Activated CD4-positive, alpha-beta T cell treated with anti-CD3 and anti-CD28 coated beads, Interleukin-2, Interleukin-6, amounts not matched to agents 100 ng/mL and 50 ng/mL, durations not matched to agents 16 hours and 8 hours (primary cell): ENCODE measurements around the gene CRTC3.
"Not testable (repeated sequence)": the region's sequence is repeated elsewhere in the genome, so short reads cannot be mapped to it uniquely, and the experiment has no call there.

Source experiments
- DNase-seq: peaks from one replicate; pipeline ENCODE4 v3.0.0-alpha.2; 2020

The CRTC3 gene

DNA sequence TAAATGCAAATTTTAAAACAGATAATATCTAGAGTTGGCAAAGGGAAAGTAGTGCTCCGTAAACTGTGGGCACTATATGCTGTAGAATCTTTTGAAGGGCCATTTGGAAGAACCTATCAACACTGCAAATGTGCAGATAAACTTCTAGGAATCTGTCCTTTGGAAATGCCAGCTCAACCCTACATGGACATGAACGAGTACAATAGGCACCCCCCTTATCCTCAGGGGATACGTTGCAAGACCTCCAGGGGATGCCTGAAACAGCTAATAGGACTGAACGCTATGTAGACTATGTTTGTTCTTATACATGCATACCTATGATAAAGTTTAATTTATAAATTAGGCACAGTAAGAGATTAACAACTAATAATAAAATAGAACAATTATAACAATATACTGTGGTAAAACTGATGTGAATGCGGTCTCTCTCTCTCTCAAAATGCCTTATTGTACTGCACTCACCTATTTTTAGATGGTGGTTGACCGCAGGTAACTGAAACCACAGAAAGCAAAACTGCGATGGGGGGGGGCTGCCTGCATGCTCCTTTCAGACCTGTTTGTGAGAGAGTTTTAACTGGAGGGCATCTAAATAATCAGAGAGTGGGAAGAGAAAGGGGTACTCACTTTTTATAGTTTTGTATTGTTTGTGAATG lies 127.9 kb downstream of the CRTC3 start:
- peak; percentile 74 for DNase-seq

DNA sequence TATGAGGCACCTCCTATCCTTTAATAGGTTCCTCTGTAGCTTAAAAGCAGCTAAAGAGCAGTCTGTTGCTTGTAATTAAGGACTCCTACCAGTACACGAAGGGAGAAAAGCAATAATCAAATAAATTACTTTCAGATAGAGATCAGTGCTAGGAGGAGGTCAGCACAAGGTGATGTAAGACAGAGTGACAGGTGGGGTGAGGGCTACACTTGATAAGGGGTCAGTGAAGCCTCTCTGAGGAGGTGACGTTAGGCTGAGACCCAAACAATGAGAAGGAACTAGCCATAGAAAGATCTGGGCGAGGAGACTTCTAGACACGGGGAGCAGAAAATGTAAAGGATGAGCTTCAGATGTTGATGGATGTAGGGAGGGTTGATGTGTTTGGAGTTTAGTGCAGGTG lies 129.8 kb downstream of the CRTC3 start:
- DNase-seq = no peak

DNA sequence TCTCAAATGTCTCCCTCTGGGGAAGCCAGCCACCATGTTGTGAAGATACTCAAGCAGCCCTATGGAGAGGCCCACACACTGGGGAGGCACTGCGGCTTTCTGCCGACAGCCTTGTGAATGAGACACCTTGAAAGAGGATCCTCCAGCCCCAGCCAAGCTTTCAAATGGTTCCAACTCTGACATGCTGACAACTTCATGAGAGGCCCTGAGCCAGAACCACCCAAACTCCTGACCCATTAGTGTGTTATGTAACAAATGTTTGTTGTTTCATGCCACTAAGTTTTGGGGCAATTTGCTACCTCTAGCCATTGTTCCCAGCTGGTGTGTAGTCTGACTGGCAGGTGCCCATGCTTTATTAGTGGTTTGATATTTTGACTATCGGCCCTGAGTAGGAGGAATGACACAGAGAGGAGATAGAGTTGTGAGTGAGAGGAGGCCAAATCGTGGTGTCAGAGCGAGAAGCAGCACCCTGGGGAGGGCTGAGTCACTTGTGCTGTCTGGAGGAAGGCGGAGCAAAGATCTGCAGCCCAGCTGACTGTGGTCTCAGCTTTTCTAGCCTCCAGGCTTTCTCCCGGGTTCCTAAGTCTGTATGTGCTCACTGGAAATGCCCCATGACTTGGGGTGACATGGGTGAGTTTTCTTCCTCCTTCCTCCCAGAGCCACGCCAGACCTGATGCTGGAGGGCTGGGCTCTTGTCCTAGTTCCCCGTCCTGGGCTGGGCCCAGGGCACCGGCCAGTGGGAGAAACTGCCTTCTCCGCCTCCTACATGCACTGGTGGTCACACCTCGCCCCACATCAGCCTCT lies 130.7 kb downstream of the CRTC3 start:
- DNase-seq = peak; percentile 92

- DNase-seq = not testable (repeated sequence)
These were observed 131.2 kb downstream of the CRTC3 start for GRCh38 chr15:90660999-90661330.

DNA sequence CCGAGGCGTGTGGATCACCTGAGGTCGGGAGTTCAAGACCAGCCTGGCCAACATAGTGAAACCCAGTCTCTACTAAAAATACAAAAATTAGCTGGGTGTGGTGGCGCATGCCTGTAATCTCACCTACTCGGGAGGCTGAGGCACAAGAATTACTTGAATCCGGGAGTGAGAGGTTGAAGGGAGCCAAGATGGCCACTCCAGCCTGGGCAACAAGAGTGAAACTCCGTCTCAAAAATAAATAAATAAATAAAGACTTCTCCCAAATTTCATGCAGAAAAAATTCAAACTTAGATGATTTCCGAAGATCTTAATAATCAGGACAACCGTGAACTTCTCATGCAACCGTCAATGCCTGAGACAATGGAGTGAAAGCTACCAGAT lies 134.3 kb downstream of the CRTC3 start:
- DNase-seq = not testable (repeated sequence)

- no peak for DNase-seq
These were observed 135.0 kb downstream of the CRTC3 start for GRCh38 chr15:90664650-90665287.

DNA sequence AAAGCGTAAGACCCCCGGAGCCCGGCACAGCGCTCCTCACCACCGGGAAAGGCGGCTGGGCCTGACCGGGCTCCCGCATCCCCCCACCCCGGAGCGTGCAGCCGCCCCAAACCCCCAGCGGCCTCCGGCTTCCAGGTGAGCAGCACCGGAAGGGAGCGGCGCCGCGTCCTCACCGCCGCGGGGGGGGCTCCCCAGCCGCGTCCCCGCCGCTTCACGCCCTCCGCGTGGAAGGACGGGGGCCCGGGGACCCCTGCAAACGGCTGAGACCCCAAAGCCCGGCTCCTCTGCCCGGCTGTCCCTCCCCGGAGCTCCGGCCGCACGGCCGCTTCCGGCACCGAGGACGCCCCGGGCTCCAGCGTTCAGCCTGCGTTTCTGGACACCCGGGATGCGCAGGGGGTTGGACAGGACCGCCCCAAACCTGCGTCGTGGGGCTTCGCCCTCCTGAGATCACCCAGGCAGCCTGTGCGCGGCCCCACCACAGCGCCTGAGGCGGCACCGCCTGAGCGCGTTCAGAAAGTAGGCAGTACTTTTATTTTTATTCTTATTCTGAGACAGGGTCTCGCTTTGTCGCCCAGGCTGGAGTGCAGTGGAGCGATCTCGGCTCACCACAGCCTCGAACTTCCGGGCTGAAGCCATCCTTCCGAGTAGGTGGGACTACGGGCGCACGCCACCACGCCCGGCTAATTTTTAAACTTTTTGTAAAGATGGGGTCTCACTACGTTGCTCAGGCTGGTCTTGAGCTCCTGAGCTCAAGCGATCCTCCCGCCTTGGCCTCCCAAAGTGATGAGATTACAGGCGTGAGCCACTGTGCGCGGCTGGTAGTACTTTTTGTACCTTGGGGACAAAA lies 135.8 kb downstream of the CRTC3 start:
- DNase-seq = peak; percentile 81

DNA sequence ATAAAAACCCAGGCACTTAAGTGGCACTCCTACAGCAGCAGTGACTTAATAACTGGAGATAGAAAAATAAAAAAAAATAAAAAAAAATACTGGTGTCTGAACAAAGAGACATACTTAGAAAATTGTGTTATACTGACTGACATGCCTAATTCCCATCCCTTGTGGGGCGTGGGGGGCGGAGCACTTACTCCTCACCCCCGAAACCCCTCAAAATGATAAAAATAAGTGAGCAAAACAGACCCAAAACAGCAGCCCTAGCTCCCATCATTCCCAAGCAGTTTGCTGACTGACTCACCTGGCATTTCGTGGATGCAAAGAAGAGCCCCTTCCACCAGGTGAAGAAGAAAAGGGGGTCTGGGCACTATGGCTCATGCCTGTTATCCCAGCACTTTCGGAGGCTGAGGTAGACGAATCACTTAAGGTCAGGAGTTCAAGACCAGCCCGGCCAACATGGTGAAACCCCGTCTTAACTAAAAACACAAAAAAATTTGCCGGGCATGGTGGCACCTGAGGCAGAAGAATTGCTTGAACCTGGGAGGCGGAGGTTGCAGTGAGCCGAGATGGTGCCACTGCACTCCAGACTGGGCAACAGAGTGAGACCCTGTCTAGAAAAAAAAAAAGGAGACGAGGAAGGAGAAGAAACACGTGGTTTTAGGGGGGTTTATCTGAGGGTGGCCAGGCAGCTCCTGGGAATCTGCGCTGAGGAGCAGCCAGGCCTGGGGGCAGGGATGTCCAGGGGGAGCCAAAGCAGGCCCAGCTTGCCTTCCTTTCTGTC lies 136.6 kb downstream of the CRTC3 start:
- no peak for DNase-seq

- no peak for DNase-seq
These were observed 137.5 kb downstream of the CRTC3 start for GRCh38 chr15:90667073-90667754.

GRCh38 chr15:90667755-90668345 lies 138.1 kb downstream of the CRTC3 start:
- DNase-seq = not testable (repeated sequence)

GRCh38 chr15:90670631-90671030 lies 140.9 kb downstream of the CRTC3 start:
- not testable (repeated sequence) for DNase-seq

- DNase-seq = no peak
These were observed 141.5 kb downstream of the CRTC3 start for GRCh38 chr15:90671216-90671615.

- DNase-seq = not testable (repeated sequence)
These were observed 143.6 kb downstream of the CRTC3 start for GRCh38 chr15:90673357-90673756.

DNA sequence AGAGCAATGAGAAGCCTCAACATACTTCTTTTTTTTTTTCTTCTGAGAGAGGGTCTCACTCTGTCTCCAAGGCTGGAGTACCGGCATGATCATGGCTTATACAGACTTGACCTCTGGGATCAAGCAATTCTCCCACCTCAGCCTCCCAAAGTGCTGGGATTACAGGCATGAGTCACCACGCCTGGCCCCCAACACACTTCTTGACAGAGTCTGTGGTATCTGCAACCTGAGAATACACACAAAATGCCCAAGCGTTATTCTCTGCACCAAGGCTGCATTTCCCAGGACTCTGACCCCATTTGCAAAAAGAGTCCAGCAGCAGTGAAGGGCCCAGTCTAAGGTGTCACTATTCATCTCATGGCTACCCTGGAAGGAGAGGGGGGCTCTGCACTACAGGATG lies 144.8 kb downstream of the CRTC3 start:
- DNase-seq = no peak

DNA sequence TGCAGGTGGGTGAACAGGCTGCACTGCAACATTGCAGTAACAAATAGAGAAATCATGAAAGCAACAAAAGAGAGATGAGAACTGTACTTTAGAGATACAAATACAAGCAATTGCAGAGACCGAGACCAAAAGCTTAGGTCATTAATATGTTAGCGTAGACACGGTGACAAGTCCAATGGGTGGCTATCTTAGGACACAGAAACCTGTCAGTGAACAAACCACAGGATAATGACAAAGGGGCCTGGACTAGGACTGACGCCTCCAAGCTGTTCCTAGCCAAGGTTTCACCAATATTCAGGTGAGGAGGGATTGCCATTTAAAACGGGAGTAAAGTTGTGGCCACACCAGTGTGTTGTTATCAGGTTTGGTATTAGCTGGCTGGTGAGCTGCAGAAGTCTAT lies 145.7 kb downstream of the CRTC3 start:
- DNase-seq = no peak

DNA sequence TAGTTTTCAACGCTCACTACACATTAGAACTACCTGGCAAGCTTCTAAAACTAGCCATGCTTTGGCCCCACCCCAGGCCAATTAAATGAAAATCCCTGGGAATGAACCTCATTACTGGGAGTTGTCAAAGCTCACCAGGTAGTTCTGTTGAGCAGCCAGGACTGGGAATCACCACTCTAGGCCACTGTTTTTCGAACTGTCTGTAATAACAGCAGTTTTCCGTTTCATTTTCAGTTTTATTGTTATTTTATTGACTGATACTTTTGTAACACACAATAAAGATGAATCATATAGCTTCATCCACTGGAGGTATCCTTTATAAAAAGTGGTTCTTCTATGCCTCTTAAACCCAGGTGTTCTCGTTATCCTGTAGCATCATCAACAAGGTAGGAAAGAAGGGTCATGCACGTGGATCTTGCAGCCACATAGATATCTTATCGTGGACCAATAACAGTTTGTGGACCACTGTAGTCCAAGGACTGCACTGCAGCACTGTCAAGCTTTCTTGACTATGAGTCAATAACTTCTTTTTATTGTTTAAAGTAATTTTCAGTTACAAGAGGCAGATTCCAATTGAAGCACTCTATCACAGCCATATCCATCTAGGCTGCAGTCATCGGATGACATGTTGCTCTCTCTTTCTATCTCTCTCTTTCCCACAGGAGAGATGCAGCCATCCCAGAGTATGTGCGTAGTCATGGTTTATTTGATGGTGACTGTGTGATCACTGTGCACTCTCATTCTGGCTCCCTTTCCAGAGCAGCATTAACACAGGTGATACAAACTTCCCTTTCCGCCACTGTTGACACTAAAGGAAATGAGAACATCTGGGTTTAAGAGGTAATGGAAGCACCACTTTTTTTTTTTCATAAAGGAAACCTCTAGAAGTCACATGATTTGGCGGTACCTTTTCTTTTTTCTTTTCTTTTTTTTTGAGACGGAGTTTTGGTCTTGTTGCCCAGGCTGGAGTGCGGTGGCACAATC lies 148.4 kb downstream of the CRTC3 start:
- peak; percentile 48 for DNase-seq

- no peak for DNase-seq
These were observed 150.2 kb downstream of the CRTC3 start for GRCh38 chr15:90679959-90680358.

GRCh38 chr15:90680371-90680935 lies 150.7 kb downstream of the CRTC3 start:
- no peak for DNase-seq

DNA sequence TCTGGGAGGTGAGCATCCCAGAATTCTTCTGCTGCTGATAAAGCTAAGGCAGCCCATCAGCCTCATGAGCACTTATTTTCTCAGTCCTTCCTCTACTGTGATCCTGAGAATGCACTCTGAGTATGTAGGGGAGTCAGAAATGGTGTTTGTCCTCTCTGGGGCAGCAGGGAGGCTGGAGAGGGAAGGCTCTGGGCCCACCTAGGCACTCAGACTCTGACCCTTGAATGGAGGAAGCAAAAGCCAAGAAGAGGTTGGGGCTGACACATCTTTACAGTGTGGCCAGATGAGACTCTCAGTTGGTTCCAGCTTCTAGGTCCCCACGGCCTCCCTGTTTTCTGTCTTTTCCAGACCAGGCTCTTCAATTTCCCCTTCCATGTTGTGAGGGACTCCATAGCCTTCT lies 151.3 kb downstream of the CRTC3 start:
- no peak for DNase-seq

- DNase-seq = no peak
These were observed 151.8 kb downstream of the CRTC3 start for GRCh38 chr15:90681480-90681879.
